ENCODE data around the gene CRACDL.

Gene CRACDL

DNA sequence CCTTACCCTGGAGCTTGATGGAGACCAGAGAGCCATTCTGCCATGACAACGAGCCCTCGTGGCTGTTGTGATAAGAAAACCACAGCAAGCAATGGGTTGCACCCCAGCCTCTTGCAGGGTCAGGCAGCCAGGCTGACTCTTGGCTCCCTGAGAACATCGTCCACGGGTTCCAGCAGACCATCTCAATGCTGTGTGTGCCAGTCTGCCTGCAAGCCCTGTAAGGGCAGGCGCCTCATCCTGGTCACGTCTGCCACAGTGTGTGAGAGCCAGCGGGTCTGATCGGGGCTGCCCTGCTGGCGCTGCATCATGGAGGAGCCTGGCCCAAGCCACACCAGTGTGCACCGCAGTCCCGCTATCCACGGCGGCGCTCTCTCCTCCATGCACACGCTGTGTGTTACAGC, 134.1 kb downstream of the CRACDL start:
- no peak overlapping the region for H3K4me3 ChIP-seq (ENCODE audit: low read depth, low read length)
- TF ChIP-seq, protein P1, sequence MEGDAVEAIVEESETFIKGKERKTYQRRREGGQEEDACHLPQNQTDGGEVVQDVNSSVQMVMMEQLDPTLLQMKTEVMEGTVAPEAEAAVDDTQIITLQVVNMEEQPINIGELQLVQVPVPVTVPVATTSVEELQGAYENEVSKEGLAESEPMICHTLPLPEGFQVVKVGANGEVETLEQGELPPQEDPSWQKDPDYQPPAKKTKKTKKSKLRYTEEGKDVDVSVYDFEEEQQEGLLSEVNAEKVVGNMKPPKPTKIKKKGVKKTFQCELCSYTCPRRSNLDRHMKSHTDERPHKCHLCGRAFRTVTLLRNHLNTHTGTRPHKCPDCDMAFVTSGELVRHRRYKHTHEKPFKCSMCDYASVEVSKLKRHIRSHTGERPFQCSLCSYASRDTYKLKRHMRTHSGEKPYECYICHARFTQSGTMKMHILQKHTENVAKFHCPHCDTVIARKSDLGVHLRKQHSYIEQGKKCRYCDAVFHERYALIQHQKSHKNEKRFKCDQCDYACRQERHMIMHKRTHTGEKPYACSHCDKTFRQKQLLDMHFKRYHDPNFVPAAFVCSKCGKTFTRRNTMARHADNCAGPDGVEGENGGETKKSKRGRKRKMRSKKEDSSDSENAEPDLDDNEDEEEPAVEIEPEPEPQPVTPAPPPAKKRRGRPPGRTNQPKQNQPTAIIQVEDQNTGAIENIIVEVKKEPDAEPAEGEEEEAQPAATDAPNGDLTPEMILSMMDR (IDR thresholded peaks at IDR 0.05; ENCODE audit: low read depth, low read length): no peak

DNA sequence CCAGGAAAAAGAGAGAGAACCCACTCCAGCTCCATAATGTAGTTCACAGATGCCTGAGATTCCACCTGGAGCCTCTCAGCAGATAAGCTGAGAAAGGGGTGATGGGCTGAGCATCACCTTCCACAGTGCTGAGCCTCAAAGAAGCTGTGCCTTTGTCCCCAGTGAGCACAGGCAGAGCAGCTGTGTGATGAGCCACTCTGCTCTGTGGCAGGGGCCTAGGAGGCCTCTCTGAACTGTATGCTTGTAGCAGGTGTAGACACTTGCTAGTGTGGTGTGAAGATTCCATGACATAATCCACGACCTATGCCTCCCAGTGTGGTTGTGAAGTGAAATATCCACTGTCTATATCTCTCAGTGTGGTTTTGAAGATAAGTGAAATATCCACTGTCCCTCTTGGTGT, 134.7 kb downstream of the CRACDL start:
- no peak overlapping the region for H3K4me3 ChIP-seq (ENCODE audit: low read depth, low read length)
- TF ChIP-seq, protein P1 (IDR thresholded peaks at IDR 0.05; ENCODE audit: low read depth, low read length): no peak

DNA sequence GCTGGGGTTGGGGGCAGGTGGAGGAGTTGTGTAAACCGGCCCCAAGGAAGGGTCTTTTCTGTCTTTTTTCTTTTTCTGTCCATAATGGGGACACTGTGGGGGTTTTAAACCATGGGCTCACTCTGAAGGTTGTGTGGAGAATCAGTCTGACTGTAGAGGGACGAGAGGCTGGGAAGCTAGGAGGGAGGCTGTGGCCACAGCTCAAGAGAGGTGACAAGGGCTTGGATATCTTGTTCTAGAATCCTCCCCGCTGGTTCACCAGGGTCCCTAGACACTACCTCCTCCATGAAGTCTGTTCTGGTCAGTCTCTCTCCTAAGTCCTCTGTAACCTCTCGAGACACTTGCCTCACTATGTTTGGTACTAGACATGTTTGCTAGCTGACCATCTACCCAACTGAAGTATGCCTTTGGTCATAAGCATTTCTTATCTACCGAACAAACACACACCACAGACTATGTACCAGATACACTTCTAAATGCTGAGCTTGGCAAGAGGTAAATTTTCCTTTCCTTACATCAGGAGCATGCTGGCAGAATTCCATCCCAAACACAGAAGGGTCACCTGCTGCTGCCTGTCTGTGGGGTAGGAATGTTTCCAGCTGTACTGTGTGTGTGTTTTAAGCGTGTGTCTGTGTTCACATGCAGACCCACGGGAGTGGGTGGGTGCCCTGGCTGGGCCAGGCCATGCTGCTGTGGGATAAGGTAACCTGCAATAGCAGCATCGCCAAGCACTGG, 135.5 kb downstream of the CRACDL start:
- H3K4me3 ChIP-seq (ENCODE audit: low read depth, low read length): no peak overlapping the region
- TF ChIP-seq, protein P1 (IDR thresholded peaks at IDR 0.05; ENCODE audit: low read depth, low read length): no peak

DNA sequence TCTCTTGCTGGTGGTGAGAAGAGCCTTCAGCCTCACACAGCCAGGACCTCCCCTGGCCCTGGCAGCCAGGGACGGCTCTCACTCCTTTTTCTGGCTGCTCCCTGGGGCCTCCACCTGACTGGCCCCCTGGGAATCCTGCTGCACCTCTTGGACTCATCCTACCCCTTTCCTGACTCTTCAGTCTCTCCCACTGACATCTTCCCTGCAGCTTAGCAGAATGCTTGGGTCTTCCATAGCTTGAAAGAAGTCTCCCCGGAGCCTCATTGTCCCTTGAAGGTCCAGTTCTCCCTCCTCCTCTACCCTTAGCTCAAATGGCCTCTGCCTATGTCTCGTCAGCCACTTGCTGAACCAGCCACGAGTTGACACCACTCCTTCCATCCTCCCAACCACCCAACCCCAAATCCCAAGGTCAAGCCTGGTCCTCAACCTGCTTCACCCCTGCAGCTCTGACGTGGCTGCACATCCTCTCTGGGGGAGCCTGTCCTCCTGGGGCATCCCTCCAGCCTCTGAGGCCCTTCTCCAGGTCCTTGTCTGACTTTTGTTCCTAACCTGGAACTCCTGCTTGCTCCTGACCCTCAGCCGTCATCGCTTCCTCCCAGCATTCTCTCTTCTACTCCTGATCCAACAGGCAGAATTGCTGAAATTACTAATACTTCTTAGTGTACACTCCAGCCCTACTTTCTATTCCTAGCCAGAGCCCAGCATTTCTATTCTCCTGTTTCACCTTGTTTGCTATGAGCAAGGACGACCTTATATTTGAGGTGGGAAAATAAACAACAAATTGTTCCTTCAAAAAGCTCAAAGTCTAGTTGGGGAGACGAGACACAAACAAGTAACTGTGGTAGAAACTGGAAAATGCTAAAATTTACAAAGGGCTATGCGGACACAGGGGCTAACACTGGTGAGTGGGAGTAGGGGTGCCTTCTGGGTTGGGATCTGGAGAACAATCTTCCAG, 136.4 kb downstream of the CRACDL start:
- TF ChIP-seq, protein P1 (IDR thresholded peaks at IDR 0.05; ENCODE audit: low read depth, low read length): no peak
- H3K4me3 ChIP-seq (ENCODE audit: low read depth, low read length): no peak overlapping the region

DNA sequence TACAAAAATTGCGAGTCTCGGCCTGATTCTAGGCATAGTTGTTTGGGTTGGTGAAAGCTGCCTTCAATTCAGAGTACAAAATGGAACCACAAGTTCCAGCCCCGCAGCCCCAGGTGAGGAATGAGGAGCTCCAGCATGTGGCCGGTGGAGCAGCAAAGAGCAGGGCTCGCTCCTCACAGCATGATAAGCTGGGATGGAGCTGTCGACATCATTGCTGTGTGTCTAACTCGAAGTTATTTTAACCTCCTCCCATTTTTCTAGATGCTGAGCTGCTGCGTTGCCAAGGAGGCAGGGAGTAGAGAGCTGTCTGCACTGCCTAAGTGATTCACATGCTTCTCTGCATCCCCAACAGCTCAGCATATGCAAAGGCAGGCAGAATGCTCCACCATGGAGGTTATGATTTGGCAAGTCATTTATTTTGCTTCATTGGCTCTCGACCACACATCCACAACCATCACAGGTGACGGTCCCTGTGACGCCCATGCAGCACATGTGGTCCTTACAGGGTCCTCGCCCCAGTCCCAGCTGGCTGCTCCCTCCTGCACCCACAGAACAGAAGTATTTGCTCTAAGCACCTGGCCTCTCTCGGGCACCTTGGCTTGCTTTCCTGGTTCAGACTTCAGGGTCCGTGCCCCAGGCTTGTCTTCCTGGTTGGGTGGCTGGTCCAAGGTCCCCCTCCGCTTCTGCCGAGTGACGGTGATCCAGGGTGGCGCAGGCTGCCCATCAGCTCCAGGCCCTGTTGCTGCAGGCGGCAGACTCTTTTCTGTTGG, 139.1 kb downstream of the CRACDL start:
- no peak overlapping the region for H3K4me3 ChIP-seq (ENCODE audit: low read depth, low read length)
- TF ChIP-seq, protein P1 (IDR thresholded peaks at IDR 0.05; ENCODE audit: low read depth, low read length): no peak

DNA sequence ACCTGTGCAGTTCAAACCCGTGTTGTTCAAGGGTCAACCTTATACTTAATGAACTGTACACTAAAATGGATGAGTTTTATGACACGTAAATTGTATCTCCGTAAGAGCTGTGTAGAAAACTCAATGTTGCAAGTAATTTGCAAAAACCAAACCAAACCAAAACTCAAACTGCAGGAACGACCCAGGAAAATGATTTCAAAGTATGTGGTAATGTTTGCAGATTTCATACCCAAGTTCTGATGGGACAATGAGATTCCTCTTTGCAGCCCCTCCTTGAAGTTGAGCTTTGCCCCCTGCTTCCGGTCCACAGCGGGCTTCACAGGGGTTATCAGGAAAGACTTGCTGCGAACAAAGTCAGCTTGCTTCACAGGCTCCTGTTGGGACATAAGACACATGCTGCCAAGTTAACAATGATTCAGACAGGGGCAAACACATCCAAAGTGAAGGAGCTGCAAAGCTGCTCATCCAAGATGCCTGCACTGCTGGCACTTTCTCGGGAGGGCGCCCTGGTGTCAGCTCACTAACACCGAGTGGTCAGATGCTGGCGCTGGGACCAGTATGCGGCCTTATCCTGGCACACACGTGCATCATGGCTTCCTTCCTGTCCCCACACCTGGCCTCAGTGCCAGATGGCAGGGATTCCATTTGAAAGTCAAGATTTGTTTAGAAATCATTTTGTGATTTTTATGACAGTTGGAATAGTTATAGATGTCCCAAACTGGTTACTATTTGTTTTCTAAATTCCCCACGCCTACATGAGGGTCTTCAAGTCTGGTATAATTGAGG, 139.9 kb downstream of the CRACDL start:
- TF ChIP-seq, protein P1 (IDR thresholded peaks at IDR 0.05; ENCODE audit: low read depth, low read length): no peak
- H3K4me3 ChIP-seq (ENCODE audit: low read depth, low read length): no peak overlapping the region
